GM19468 (cell line): ENCODE results near the gene BMP8A.
"Not testable (repeated sequence)": the region's sequence is repeated elsewhere in the genome, so short reads cannot be mapped to it uniquely, and the experiment has no call there.

Experiments
- ATAC-seq: cut with Tn5 transposase; IDR thresholded peaks from one replicate; pipeline ENCODE4 v1.9.1; 2021; ENCODE audit warnings: mild to moderate bottlenecking, moderate library complexity, moderate number of reproducible peaks; ENCODE audit not compliant: unreplicated experiment; ENCODE audit errors: extremely low read depth

The BMP8A gene

DNA sequence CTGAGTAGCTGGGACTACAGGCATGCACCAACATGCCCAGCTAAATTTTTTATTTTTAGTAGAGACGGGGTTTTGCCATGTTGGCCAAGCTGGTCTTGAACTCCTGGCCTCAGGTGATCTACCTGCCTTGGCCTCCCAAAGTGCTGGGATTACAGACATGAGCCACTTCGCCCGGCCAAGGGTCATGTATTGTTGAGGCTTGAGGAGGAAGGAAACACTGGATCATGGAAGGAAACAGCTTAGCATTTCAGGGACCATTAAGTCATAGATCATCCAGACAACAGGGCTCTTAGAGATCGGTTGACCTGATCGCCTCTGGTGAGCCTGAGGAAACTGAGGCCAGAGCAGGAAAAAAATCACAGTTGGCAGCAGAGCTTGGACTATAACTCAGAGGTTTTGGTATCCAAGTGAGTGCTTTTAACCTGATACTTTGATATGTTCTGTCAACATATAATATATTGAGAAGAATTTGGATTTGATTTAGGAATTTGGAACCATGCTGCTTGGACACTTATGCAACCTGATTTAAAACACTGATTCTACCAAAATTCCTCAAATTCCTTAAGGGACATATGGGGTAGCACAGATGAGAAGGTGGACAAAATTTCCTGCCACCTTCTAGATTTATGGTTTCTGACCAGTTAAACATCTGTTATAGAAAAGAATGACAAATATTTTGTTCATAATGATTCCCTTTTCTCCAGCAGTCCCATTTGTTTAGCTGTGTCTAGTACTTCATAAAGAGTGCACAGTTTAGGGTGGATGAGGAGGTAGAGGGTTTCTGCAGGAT lies 13.1 kb upstream of the BMP8A start:
- no peak for ATAC-seq

DNA sequence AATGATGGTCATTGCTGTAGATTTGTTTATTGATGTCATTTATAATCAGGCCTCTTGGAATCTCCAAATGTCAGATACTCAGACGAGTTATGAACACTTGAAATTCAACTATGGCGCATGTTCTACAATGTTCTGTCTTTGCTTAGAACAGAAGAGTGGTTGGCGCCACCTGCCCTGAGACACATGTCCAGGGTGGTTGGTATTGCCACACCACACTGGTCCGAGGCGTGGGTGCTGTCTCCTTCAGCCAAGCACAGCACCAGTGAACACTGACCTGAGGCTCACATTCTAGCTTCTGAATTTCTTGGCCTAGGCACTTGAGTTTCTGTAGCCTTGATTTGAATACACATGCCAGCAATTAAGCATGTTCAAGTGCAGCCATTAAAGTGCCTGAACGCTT lies 10.1 kb upstream of the BMP8A start:
- no peak for ATAC-seq

DNA sequence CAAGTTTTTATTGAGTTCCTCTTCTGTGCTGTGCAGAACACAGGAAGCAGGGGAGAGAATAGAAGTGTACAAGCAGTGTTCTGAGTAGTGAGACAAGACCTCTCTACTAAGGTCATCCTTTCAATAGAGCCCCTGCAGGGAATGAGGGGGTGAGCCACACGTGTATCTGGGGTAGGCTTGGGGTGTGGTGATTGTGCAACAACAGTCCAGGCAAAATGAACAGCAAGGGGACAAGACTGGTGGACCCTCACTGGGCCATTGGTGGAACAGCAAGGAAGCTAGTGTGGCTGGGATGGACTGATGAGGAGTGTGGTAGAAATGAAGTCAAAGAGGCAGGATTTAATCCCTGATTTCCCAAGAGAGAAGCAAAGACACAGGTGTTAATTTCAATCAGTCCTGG lies 8.2 kb upstream of the BMP8A start:
- ATAC-seq, result no peak

DNA sequence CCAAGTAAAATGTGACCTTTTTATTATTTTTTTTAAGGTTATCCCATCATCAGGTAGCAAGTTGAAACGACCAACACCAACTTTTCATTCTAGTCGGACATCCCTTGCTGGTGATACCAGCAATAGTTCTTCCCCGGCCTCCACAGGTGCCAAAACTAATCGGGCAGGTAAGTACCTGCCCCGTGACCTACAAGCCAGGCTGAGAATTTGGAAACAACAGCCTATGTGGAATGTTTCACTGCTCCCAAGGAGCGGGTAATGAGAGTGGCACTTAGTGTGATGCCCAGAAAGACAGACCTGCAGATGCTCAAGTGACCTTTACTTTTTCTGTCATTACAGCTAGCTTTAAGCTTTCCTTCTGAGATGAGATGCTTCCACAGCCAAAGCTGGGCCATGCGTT lies 6.9 kb upstream of the BMP8A start:
- no peak for ATAC-seq

DNA sequence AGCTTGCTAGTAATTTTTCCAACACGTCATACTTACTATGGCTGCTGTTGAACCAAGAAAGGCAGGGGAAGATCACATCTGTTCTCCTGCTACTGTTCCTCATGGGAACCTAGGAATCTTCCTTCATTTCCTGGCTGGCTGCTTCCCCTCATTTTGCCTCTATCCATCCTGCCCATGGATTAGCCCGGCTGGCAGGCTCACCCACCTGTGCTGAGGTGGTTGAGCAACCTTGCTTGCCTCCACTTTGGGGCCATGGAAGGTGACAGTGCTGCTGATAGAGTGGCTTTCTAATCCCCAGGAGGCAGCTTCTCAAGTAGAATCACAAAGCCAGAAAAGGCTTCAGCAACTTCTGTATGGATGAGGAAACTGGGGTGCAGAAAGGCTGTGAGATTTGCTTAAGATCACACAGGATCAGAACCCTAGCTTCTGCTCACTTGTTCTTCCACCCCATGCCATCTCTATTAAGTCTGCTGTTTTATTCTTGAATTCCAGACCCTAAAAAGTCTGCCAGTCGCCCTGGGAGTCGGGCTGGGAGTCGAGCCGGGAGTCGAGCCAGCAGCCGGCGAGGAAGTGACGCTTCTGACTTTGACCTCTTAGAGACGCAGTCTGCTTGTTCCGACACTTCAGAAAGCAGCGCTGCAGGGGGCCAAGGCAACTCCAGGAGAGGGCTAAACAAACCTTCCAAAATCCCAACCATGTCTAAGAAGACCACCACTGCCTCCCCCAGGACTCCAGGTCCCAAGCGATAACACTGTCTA lies 6.2 kb upstream of the BMP8A start:
- no peak for ATAC-seq

DNA sequence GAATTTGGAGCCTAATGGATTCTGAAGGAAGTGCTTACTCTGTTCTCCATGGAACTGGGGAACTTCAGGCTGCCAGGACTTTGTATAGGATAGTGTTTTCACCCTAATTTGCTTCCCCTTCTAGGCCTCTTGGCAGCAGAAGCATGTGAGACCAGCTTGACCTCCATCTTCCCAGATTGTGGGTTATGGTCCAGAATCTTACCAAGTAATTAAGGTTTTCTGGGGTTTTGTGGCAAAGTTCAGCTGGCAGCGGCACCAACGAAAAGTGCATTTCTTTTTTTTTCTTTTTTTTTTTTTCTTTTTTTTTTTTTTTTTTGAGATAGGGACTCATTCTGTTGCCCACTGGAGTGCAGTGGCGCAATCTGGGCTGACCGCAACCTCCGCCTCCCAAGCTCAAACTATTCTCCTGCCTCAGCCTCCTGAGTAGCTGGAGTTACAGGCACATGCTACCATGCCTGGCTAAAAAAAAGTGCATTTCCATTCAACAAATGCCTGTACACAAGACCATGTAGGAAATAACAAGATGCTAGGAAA lies 3.4 kb upstream of the BMP8A start:
- no peak for ATAC-seq

DNA sequence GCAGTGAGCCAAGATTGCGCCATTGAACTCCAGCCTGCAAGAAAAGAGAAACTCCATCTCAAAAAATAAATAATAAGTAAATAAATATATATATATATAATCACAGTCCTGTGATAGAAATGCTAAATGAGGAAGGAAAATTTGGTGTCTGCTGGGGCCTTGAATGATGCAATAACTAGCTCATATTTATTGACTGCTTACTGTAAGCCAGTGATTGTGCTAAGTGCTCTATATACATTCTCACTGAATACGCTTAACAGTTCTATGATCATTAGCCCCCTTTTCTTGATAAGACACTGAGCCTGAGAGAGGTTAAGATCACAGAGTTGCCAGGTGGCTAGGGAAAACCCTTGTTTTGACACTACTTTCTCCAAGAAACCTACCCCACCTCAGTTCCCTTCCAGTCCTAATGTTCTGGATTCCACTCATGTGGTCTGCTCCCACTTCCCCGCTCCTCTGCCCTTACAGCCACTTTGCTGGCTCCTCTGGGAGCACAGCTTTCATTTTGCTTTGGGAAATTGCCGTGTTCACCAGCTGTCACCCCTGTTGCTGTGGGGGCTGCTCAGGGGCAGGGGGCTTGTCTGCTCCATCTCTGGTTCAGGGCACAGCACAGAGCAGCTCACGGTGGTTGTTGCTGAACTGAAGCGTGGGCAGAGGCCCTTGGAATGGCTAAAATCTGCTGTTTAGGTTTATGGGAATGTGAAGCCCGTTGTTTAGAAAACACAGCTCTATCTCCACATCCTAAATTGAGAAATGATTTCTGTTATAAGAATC lies 2.5 kb upstream of the BMP8A start:
- ATAC-seq, result no peak

DNA sequence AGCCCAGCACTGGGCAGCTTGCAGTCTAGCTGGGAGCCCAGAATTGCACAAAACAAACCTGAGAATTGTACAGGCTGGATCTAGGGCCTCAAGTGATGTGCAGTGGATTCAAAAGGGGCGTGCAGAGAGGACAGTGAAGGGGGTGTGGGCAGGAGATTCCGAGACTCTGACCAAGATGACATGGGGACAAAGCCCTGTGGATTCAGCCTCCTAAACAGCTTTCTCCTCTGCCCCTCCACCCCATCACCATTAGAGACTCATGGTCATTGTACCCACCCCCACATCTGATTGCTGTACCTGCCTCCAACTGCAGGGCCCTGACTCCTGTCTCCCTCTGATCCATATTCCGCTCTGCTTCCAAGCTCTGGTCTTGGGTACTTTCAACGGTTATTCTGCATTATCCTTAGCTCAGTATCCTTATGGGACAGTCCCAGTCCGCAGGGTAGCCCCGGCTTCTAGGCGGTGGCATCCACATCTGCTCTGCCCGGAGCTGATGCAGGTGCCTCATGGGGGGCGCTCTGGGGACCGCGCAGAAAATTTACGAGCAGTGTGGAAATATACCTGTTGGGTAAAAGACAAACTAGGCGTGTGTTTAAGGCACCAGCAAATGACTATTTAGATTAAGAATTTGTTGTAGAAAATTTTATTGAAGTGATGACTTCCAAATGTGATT lies 1.7 kb upstream of the BMP8A start:
- no peak for ATAC-seq

DNA sequence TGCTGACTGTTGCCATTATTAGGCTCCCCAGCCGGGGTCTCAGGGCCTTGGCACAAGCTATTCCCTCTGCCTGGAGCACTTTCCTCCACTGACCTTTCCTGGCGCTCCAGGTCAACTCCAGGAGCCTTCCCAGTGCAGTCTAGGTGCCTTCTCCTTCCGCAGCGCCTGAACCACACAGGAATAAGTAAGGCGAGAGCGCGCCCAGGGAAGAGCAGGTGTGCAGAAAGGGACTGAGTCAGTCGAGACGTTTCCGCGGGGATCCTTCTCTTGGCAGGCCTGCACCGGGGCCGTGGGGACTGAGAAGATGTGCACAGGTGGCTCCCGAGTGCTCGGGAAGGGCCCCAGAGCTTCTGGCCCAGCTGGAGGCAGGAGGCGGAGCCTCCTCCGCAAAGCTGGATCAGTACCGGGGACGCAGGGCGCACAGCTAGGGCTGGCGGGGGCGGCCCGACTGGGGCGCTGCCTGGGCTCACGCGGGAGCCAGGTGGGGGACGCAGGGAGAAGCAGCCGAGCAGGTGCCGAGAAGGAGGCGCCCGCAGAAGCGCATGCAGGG lies 765 bp upstream of the BMP8A start:
- no peak for ATAC-seq

DNA sequence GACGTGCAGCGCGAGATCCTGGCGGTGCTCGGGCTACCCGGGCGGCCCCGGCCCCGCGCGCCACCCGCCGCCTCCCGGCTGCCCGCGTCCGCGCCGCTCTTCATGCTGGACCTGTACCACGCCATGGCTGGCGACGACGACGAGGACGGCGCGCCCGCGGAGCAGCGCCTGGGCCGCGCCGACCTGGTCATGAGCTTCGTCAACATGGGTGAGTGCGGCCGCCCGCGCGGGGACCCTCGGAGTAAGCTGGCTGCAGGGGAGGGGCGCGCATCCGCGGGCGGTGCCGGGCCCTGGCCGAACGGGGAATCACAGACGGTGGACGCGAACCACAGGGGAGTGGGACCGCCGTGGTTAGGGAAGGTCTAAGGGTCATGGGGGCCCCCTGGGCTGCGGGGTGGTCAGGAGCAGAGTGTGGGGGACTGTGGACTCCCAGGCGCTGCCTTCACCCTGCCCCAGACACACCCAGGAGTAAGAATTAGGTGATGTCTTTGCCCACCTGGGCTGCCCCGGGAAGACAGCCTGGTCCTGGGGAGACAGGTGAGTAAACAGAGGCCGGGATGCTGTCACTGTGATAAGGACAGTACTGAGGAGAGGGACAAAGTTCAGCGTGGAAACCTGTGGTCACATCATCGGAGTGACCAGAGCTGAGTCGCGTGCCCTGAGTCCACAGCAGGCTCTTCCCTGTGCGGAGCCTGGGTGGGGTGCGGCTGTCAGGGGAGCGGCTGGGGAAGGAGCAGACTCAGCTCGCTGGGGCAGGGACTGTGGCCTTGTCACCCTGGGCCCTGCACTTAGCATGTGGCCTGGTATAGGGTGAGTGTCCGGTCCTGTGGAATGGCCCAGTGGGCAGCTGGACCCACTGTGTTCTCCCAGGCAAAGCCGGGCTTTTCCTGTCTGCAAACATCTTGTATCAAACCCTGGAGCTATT lies 944 bp downstream of the BMP8A start:
- not testable (repeated sequence) for ATAC-seq

DNA sequence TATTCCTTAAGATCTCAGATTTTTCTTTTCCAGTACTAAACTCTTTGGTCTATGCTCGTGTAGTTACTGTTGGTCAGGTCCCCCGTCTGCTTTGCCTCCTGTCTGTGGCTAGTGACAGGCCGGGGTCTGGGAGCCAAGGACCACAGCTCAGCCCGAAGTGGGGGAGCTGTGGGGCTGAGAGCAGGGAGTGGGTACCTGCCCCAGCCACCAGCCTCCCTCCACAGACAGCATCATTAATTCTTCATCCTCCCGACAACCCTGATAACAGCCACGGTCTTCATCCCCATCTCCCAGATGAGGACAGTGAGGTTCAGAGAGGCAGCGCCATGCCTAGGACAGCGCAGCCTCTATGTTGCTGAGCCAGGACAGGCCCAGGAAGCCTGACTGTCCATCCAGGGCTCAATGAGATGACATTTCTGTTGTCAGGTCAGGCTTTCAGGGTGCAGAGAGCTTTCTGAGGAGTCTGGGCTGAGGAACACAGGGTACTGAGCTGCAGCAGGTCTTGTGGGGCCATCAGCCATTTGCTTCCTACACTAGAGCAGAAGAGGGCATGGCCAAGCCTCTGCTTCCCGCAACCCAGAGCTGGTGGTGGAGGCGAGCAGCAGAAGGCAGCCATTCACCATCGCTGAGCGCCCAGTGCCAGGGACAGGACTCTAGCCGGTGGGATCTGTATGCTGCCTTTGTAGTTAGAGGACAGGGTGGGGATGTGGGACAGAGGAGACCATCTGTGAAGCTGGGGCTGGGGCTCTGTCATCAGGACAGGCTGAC lies 1.8 kb downstream of the BMP8A start:
- not testable (repeated sequence) for ATAC-seq

DNA sequence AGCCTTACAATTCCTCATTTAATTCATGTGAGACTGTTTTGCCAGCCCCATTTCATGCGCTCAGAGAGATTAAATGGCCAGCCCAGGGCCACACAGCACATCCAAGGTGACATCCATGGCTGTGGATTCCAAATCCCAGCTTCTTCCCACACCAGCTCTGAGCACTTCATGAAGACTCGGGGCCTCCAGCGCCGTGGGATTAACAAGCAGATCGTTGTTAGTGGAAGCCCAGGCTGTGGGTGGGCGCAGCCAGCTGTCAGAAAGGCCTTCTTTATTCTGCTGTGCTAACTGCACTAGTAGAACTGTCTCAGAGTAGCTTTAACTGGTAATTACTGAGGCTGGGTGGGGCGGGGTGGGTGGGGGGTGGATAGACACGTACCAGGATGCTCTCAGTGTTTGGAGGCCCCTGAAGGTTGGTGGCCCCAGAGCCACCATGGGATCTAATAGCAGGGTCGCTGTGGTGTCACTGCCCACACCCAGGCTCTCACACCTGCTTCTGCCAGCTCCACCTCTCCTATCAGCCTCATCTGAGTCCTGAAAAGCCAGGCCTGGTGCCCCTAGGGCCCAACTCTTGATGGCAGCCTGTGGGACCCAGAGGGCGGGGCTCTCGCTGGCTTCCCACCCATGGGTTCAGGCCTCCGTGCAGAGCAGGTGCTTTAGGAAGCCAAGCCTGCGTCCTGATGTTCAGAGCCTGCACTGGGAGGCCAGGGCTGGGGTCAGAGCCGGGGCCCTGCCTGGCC lies 3.4 kb downstream of the BMP8A start:
- no peak for ATAC-seq

DNA sequence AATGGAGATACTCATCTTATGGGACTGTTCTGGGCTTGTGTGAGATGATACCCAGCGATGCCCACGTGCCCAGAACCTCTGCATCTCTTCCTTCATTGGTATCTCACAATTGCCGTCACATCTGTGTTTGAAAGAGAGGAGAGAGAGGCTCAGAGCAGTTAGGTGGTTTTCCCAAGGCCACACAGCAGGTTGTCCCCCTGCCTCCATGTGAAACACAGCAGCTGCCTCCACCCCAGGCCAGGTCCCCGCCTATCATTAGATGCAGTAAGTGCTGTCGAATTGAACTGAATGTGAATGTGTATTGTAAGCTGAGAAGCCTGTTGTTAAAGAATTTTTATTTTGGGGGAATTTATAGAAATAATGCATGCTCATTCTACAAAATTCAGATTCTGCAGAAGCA lies 5.1 kb downstream of the BMP8A start:
- not testable (repeated sequence) for ATAC-seq

DNA sequence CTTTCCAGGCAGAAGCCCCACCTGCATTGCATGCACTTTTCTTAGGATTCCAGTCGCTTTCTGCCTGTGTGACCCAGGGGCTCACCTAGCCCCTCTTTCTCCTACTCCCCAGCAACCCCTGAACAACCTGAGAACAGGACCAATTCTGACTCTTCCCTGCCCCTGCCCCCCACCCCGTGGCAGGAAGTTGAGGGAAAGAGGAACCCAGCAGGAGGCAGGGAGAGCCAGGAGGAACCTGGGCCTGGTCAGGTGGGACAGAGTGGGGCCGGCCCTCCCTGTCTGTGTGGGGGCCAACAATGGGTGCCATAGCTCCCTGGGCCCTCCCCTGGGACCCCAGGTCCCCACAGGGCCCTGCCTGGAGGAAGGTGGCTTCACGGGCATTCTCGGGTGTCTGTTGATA lies 6.1 kb downstream of the BMP8A start:
- ATAC-seq, result no peak

DNA sequence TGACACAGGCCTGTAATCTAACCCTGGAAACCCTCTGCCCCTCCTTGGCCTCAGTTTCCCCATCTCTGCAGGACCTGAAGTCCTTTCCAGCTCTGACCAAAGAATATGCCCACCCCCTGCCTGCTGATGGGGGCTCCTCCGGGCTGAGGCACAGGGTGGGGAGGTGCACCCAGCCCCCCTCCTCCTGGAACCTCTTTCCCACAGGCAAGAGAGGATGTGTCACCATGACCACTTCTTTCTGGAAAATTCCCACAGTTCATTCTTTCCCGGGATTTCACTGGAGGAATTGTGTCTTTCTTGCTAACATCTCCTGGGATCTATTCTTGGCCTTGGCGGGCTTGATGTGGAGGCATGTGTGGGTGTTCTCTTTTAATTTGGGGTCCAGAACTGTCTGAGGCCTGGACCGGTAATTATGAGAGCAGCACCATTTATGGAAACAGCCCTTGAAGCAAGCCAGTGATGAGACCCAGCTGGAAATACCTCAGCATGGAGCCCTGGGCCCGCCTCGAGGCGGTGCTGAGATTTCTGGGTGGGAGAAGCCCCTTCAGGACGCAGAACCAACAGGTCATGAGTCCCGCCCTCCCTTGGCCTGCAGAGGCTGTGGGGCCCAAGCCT lies 6.8 kb downstream of the BMP8A start:
- ATAC-seq, result not testable (repeated sequence)

DNA sequence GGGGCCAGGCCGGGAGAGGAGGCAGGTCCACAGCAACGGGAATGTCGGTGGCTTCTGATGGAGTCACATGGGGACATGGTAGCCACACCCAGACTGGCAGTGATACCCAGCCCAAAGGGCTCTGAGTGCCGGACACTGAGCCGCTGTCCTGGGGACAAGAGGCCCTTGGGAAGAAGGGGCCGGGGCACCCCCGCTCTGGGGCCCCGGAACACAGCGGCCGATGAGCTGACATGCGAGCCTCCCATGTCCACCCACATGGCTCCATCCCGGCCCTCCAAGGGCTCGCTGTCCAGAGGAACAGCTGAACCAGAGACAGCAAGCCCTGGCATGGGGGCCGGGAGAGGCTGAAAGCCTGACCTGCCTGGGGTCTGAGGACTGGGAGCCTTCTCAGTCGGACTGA lies 7.4 kb downstream of the BMP8A start:
- ATAC-seq, result not testable (repeated sequence)

DNA sequence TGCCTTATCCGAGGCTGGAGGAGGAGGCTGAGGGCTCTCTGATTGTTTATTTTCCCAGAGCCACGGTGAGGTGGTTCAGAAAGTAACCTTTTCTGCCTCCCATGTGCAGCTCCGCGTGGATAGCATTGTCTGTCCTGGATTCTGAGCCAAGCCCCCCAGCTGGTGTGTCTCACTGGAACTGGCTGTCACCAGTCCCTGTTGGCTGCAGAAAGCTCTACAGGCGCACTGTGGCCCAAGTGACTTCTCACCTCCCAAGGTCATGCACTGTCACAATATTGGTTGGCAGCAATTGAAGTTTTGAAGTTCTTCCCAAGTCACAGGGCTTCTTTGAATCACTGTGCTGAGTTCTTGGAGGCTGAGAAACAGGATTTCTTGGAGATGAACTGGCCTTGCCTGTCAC lies 8.2 kb downstream of the BMP8A start:
- no peak for ATAC-seq
